ENCODE results near the gene HMGN2.

The HMGN2 gene

DNA sequence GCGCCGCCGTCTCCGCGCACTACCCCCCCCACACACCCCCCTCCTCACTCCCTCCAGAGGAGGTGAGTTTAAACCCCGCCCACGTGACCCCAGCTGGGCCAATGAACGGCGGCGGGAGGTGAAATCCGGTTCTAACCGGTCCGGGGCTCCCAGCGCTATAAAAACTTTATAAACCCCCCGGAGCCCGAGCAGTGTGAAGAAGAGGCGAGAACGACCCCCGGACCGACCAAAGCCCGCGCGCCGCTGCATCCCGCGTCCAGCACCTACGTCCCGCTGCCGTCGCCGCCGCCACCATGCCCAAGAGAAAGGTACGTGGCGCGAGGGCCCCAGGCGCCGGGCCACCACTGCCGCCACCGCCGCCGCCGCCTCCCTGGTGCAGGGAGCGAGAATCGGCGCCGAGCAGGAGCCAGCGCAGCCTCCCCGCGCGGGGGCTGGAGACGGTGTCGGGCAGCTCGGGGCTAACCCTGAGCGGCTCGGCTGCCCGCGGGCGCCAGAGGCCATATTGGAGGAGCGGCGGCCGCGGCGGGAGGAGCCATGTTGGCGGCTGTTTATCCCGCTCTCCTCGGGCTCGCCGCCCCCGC, at the start of gene HMGN2:
Gene HMGN2 (plus strand): TSS at position 121 of the 581 bp plus-strand sequence. CDS start 173 bp downstream, at position 294.
- Histone ChIP-seq H3K27me3 (ENCODE audit: insufficient read depth, poor library complexity, severe bottlenecking) (no peaks in the 10 kb centered on the region), H3K4me1 (ENCODE audit: insufficient read depth, poor library complexity, severe bottlenecking) (peaks cover 18% of the 10 kb centered on the region), H3K4me3 (ENCODE audit: severe bottlenecking) (peak within 1 kb of the TSS; percentile 85), H3K9me3 (ENCODE audit: severe bottlenecking) (no peaks in the 10 kb centered on the region), H3K27ac (ENCODE audit: poor library complexity, severe bottlenecking) (peak within 1 kb of the TSS; percentile 91), H3K36me3 (ENCODE audit: low read depth) (peaks cover 45% of the 10 kb centered on the region)
- DNase-seq (ENCODE audit: low spot score) (peak; percentile 89), ATAC-seq (ENCODE audit: low read depth) (peak; percentile 49)
- TF ChIP-seq, protein P1, sequence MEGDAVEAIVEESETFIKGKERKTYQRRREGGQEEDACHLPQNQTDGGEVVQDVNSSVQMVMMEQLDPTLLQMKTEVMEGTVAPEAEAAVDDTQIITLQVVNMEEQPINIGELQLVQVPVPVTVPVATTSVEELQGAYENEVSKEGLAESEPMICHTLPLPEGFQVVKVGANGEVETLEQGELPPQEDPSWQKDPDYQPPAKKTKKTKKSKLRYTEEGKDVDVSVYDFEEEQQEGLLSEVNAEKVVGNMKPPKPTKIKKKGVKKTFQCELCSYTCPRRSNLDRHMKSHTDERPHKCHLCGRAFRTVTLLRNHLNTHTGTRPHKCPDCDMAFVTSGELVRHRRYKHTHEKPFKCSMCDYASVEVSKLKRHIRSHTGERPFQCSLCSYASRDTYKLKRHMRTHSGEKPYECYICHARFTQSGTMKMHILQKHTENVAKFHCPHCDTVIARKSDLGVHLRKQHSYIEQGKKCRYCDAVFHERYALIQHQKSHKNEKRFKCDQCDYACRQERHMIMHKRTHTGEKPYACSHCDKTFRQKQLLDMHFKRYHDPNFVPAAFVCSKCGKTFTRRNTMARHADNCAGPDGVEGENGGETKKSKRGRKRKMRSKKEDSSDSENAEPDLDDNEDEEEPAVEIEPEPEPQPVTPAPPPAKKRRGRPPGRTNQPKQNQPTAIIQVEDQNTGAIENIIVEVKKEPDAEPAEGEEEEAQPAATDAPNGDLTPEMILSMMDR (IDR thresholded peaks at IDR 0.05; ENCODE audit: poor library complexity, severe bottlenecking), result no peak

DNA sequence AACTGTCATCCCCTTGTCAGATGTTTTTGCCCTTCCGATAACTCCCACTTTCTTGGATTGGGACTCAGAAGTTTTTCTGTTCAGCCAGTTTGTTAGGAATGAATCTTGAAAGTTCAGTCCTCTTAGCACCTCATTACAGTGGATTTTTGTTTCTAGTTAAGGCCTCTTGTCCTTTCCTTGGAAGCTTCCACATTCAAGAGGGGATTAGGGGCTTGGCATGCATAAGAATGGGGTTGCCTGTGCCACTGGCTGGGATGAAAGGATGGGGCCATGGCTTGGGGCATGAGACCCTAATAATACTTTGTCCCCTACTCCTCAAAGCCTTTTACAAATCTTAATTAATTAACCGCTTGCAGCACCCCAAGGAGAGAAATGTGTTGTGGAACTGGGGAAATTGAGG, 42.5 kb upstream of the HMGN2 start:
- DNase-seq (ENCODE audit: low spot score) (no peak), ATAC-seq (ENCODE audit: low read depth) (no peak)
- H3K9me3 ChIP-seq (ENCODE audit: severe bottlenecking), result no peaks in the 10 kb centered on the region
- peaks cover 5% of the 10 kb centered on the region for H3K4me1 ChIP-seq (ENCODE audit: insufficient read depth, poor library complexity, severe bottlenecking)
- H3K36me3 ChIP-seq (ENCODE audit: low read depth), result peaks cover 12% of the 10 kb centered on the region
- TF ChIP-seq, protein P1 (IDR thresholded peaks at IDR 0.05; ENCODE audit: poor library complexity, severe bottlenecking), result no peak
- no peak overlapping the region for H3K4me3 ChIP-seq (ENCODE audit: severe bottlenecking)
- no peaks in the 10 kb centered on the region for H3K27me3 ChIP-seq (ENCODE audit: insufficient read depth, poor library complexity, severe bottlenecking)
- no peak overlapping the region for H3K27ac ChIP-seq (ENCODE audit: poor library complexity, severe bottlenecking)

DNA sequence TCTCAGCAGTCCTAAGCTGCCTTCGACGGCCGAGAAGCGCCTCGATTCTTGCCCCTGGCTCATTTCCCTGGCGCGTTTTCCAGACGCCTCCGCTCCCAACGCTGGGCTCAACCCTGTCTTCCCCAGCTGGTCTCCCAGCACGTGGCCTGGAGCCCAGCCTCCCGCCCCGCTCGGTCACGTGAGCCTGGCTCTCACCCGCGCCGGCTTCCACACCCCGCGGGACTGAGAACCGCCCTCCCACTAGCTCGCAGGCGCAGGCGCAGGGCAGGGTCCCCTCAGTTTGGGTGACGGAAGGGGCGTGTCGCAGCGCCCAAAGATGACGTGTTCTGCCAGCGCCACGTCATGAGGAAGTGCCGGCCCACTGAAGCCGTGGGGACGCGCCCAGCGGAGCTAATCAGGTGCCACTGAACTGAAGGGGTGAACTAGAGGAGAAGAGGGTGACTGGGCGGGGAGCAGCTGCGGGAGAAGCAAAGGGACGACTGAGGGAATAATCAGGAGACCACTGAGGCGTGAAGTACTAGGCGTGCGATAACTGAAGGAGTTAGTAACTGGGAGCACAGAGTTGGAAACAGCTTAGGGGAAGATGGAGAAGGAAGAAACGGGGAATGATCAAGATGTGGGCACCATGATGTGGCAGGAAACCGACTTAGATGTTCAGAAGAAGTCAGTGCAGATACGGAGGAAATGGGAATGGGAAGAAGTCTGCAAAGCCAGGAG, 40.1 kb upstream of the HMGN2 start, which contains the start of gene DHDDS:
Gene DHDDS (plus strand): TSS at position 343 of the 717 bp plus-strand sequence. CDS start 625 bp downstream, outside the sequence.
- Histone ChIP-seq H3K27me3 (ENCODE audit: insufficient read depth, poor library complexity, severe bottlenecking) (no peaks in the 10 kb centered on the region), H3K9me3 (ENCODE audit: severe bottlenecking) (no peaks in the 10 kb centered on the region), H3K4me3 (ENCODE audit: severe bottlenecking) (peak within 1 kb of the TSS; percentile 46), H3K4me1 (ENCODE audit: insufficient read depth, poor library complexity, severe bottlenecking) (peaks cover 5% of the 10 kb centered on the region), H3K27ac (ENCODE audit: poor library complexity, severe bottlenecking) (peak within 1 kb of the TSS; percentile 30), H3K36me3 (ENCODE audit: low read depth) (peaks cover 28% of the 10 kb centered on the region)
- ATAC-seq (ENCODE audit: low read depth) (peak; percentile 92), DNase-seq (ENCODE audit: low spot score) (peak; percentile 96)
- TF ChIP-seq, protein P1 (IDR thresholded peaks at IDR 0.05; ENCODE audit: poor library complexity, severe bottlenecking), result no peak

DNA sequence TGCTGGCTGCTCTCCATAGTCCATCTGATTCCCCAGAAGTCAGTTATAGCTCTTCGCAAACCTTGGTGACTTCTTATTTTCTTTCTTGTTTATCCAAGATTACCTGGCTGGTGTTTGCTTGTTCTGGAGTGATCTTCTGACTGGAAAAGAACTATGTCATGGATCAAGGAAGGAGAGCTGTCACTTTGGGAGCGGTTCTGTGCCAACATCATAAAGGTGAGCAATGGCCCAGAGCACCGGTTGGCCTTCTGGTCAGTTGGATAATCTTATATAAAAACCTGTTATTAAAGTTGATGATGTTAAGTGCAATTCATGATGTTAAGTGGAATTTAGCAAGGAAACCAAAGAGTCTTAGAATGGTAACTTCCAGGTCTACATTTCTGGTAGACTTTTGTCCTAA, 39.4 kb upstream of the HMGN2 start:
- peak overlapping the region; percentile 46 for H3K4me3 ChIP-seq (ENCODE audit: severe bottlenecking)
- no peaks in the 10 kb centered on the region for H3K9me3 ChIP-seq (ENCODE audit: severe bottlenecking)
- TF ChIP-seq, protein P1 (IDR thresholded peaks at IDR 0.05; ENCODE audit: poor library complexity, severe bottlenecking), result no peak
- peaks cover 5% of the 10 kb centered on the region for H3K4me1 ChIP-seq (ENCODE audit: insufficient read depth, poor library complexity, severe bottlenecking)
- DNase-seq (ENCODE audit: low spot score), result no peak
- peaks cover 32% of the 10 kb centered on the region for H3K36me3 ChIP-seq (ENCODE audit: low read depth)
- no peaks in the 10 kb centered on the region for H3K27me3 ChIP-seq (ENCODE audit: insufficient read depth, poor library complexity, severe bottlenecking)
- peak overlapping the region; percentile 30 for H3K27ac ChIP-seq (ENCODE audit: poor library complexity, severe bottlenecking)
- no peak for ATAC-seq (ENCODE audit: low read depth)

All from RWPE2 (cell line).